K562 (cell line): ENCODE measurements around the gene PROK2. TPM values are rescaled to one million over a fixed set of nuclear protein-coding genes. Genes with fewer than 3 reads are reported as not detected.

ENCODE experiments used
- ATAC-seq: fragments of 200-7000 bp; cut with Tn5 transposase; 3 replicates; pipeline ENCODE4 v1.9.1; 2020; ENCODE audit warnings: moderate library complexity
- BruUV-seq: library from RNA; stranded (reverse); fragments of 400-500 nt; replicated peaks from 2 replicates; lab custom pipeline; 2021; lab: Mats Ljungman, UMichigan
- CTCF ChIA-PET: fragments of 300-600 bp; formaldehyde crosslinking; extraction: SDS; loops from one replicate; lab custom pipeline; 2021; ENCODE audit warnings: low intra/inter-chr PET ratio; lab: Yijun Ruan, JAX
- POLR2A ChIA-PET: fragments of 300-600, 350-650 bp; sonication (Branson Sonifier 250); formaldehyde crosslinking; extraction: SDS; loops from one replicate; lab custom pipeline; 2021; ENCODE audit warnings: antibody characterized with exemption, inconsistent platforms; lab: Yijun Ruan, JAX
- DNase-seq, 4 experiments: peaks; one replicate each; pipeline versions ENCODE4 v3.0.0 to v3.0.0-alpha.2; 2011 to 2018; ENCODE audit warnings: low spot score in 3 of 4, mixed read lengths in 3 of 4; ENCODE audit errors: extremely low read depth in 1 of 4
- FAIRE-seq: peaks from 2 replicates; lab custom pipeline; 2011; peaks lifted over from hg19 to GRCh38; lab: Jason Lieb, UNC
- H2AFZ ChIP-seq: 2 replicates; pipeline ENCODE4 v1.6.0; 2011; ENCODE audit warnings: low read depth, low read length, control low read depth, inconsistent platforms
- H3K27ac ChIP-seq: fragments of 200-600 bp; 3 replicates; pipeline ENCODE4 v1.8.0; 2011; ENCODE audit warnings: low read depth, mild to moderate bottlenecking, control low read depth, inconsistent platforms, low read length, moderate library complexity, mixed read lengths; ENCODE audit errors: extremely low read depth
- H3K27me3 ChIP-seq, 2 experiments: fragments of 300-600 bp in 1 of 2; 2 replicates in 1 of 2; 3 replicates in 1 of 2; pipeline versions ENCODE4 v1.6.0 to v1.8.0; 2011; ENCODE audit warnings: inconsistent platforms in 2 of 2, low read length in 2 of 2, mild to moderate bottlenecking in 1 of 2, mixed read lengths in 1 of 2, moderate library complexity in 1 of 2; ENCODE audit not compliant: control insufficient read depth in 2 of 2, insufficient read depth in 2 of 2
- H3K36me3 ChIP-seq: fragments of 300-600 bp; 3 replicates; pipeline ENCODE4 v1.8.0; 2011; ENCODE audit warnings: mild to moderate bottlenecking, low read length, inconsistent platforms; ENCODE audit not compliant: control insufficient read depth, insufficient read depth
- H3K4me1 ChIP-seq, 2 experiments: fragments of 200-600 bp in 1 of 2; replicated peaks in 1 of 2; 2 replicates in 1 of 2; 3 replicates in 1 of 2; pipeline versions ENCODE4 v1.5.1 to v1.8.0; 2011; ENCODE audit warnings: inconsistent platforms in 2 of 2, low read length in 2 of 2, mild to moderate bottlenecking in 1 of 2, mixed read lengths in 1 of 2, moderate library complexity in 1 of 2; ENCODE audit not compliant: control insufficient read depth in 2 of 2, insufficient read depth in 2 of 2
- H3K4me2 ChIP-seq: 2 replicates; pipeline ENCODE4 v1.6.1; 2011; ENCODE audit warnings: low read length, control low read depth, inconsistent platforms, mixed read lengths; ENCODE audit not compliant: insufficient read depth
- H3K4me3 ChIP-seq: fragments of 200-600 bp; sonication (generic), shearing (Covaris generic); 2 replicates; pipeline ENCODE4 v1.5.1; 2016; ENCODE audit warnings: control low read depth, inconsistent platforms
- H3K79me2 ChIP-seq: fragments of 200-600 bp; 3 replicates; pipeline ENCODE4 v1.8.0; 2011; ENCODE audit warnings: low read length, inconsistent platforms; ENCODE audit not compliant: control insufficient read depth, insufficient read depth
- H3K9ac ChIP-seq, 2 experiments: 2 replicates each; pipeline versions ENCODE4 v1.6.0 to v1.6.1; 2011; ENCODE audit warnings: low read depth in 2 of 2, low read length in 2 of 2, control low read depth in 1 of 2, inconsistent platforms in 1 of 2, mild to moderate bottlenecking in 1 of 2, mixed read lengths in 1 of 2; ENCODE audit not compliant: insufficient read depth in 1 of 2
- H3K9me1 ChIP-seq: one replicate; pipeline ENCODE4 v1.6.0; 2011; ENCODE audit warnings: inconsistent platforms, mild to moderate bottlenecking, low read length, moderate library complexity; ENCODE audit not compliant: control insufficient read depth, insufficient read depth
- H3K9me3 ChIP-seq: replicated peaks from 2 replicates; pipeline ENCODE4 v1.5.1; 2011; ENCODE audit warnings: low read depth, low read length, inconsistent platforms; ENCODE audit not compliant: control insufficient read depth, insufficient read depth
- H4K20me1 ChIP-seq: replicated peaks from 2 replicates; pipeline ENCODE4 v1.6.1; 2011; ENCODE audit warnings: low read length, inconsistent platforms, mixed read lengths; ENCODE audit not compliant: control insufficient read depth, insufficient read depth
- CAMTA2 ChIP-seq: fragments of 250-450 bp; sonication (Bioruptor Pico); conservative IDR thresholded peaks from 2 replicates; pipeline ENCODE4 v1.5.1; 2022
- RAD21 ChIP-seq, 2 experiments: fragments of 250-450 bp in 1 of 2; fragments of 450-650 bp in 1 of 2; sonication (Bioruptor Pico) in 1 of 2; formaldehyde crosslinking in 1 of 2; IDR thresholded peaks in 1 of 2; conservative IDR thresholded peaks in 1 of 2; 2 replicates each; pipeline versions ENCODE4 v1.4.0 to v1.8.0; 2020 to 2022; ENCODE audit warnings: mild to moderate bottlenecking in 2 of 2, moderate library complexity in 1 of 2
- SRSF1 ChIP-seq: fragments of 200-400 bp; formaldehyde crosslinking; IDR thresholded peaks from 2 replicates; pipeline ENCODE4 v1.6.1; 2017; ENCODE audit warnings: mild to moderate bottlenecking, low read depth, low read length, moderate library complexity
- THRAP3 ChIP-seq: fragments of 450-650 bp; IDR thresholded peaks from 2 replicates; pipeline ENCODE4 v1.6.1; 2016; ENCODE audit warnings: mild to moderate bottlenecking, inconsistent platforms, borderline replicate concordance
- ZNF77 ChIP-seq: fragments of 250-450 bp; sonication (Bioruptor Pico); IDR thresholded peaks from 2 replicates; pipeline ENCODE4 v1.5.0; 2020
- WGBS: fragments of 100-300 bp; shearing (Covaris generic); methylation state at CpG from one replicate; pipeline ENCODE4 v1.1.6; 2016; ENCODE audit warnings: low coverage, mixed read lengths; ENCODE audit not compliant: insufficient coverage; ENCODE audit errors: missing lambda C conversion rate; 5-methylcytosine and 5-hydroxymethylcytosine counted together
- in situ Hi-C: fragments of 300-500 bp; cut with MboI; formaldehyde crosslinking; loops from 4 replicates; pipeline ENCODE4 v1.15.0; 2018; ENCODE audit warnings: inconsistent platforms, mixed read lengths
- intact Hi-C: fragments of 100-400 bp; cut with micrococcal nuclease; formaldehyde crosslinking; loops from 2 replicates; pipeline ENCODE4 v1.14.2; 2022
- polyA plus RNA-seq, 8 experiments: library from polyadenylated mRNA; depleted of rRNA in 4 of 8; stranded (reverse) in 5 of 8; unstranded in 3 of 8; fragments of >200 nt; fragmentation: Nextera tagmentation in 2 of 8; fragmentation: Illumina TruSeq in 1 of 8; extraction: Ambion mirVana in 2 of 8; extraction: Trizol in 1 of 8; gene quantifications; 2 replicates each; pipeline versions ENCODE4 v1.2.1 to v1.2.3, GENCODE V29; 2011 to 2014; ENCODE audit warnings: inconsistent platforms in 1 of 8, missing spikeins in 1 of 8
- total RNA-seq, 7 experiments: library from RNA; depleted of rRNA in 6 of 7; stranded (reverse); fragments of >200 nt in 6 of 7; fragmentation: Illumina TruSeq in 2 of 7; extraction: Trizol in 2 of 7; gene quantifications; 2 replicates each; pipeline versions ENCODE4 v1.2.1 to v1.2.3, GENCODE V29; 2011 to 2021; ENCODE audit warnings: low replicate concordance in 1 of 7
- TF ChIP-seq, protein P1 (sequence below), 2 experiments: fragments of 450-650 bp in 1 of 2; sonication (generic) in 1 of 2; formaldehyde crosslinking; conservative IDR thresholded peaks; 2 replicates each; pipeline versions ENCODE4 v1.4.0 to v1.8.1; 2020 to 2022; ENCODE audit warnings: mild to moderate bottlenecking in 1 of 2, missing genetic modification reagents in 1 of 2
- TF ChIP-seq, protein P2 (sequence below): IDR thresholded peaks from 2 replicates; pipeline ENCODE4 v1.6.1; 2014; ENCODE audit warnings: antibody characterized with exemption
- TF ChIP-seq, protein P3 (sequence below): fragments of 250-450 bp; sonication (Bioruptor Pico); IDR thresholded peaks from 2 replicates; pipeline ENCODE4 v1.5.0; 2022; ENCODE audit warnings: mild to moderate bottlenecking

The PROK2 gene
- total and polyA plus RNA-seq, 9 of the 15 experiments (the other 6 are each of a cell fraction or from before 2014, with no cell fraction given), result 0.07 to 0.13 TPM; not detected in 7

DNA sequence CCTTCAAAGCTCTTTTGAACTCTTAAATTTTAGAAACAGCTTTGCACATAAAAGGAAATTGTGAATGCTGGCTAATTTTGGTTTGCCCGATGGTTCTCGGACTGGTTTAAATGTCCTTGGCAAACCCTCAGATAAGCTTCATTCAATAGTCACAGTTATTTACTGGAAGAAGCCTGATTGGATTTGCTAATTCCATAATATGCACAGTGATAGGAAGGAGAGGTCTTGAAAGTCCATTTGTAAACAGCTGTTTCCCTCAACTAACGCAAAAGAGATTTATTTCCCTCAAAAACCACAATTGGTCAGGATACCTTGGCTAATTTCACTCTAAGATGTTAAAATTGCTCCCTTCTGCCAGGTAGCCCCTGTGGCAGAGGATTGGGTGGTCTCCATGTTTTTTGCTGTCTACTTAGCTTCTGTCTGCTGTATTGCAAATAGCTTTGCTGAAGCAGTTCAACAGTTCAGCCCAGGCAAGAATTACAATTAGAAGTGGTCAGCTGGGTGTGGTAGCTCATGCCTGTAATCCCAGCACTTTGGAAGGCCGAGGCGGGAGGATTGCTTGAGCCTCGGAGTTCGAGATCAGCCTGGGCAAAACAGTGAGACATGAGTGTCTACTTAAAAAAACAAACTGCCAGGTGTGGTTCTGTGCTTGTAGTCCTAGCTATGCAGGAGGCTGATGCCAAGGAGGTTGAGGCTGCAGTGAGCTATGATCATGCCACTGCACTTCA is 30.6 kb upstream of the PROK2 start:
- ATAC-seq (no peak), DNase-seq (no peak), FAIRE-seq (no peak)
- Histone ChIP-seq H4K20me1 (no peaks in the 10 kb centered on the region), H3K9me1 (no peaks in the 10 kb centered on the region), H3K4me3 (no peak overlapping the region), H3K27me3 (peaks cover 4 to 5% of the 10 kb centered on the region in 2 experiments; a peak in 4 of 5 replicates), H3K4me2 (no peak overlapping the region), H3K27ac (no peak overlapping the region), H3K9me3 (no peaks in the 10 kb centered on the region), H3K79me2 (no peaks in the 10 kb centered on the region), H3K36me3 (no peaks in the 10 kb centered on the region), H2AFZ (no peak overlapping the region), H3K9ac (no peak overlapping the region), H3K4me1 (no peaks in the 10 kb centered on the region)
- ChIA-PET POLR2A (interaction anchor here (0.6 kb wide), 1 partner anchor 57 kb away, joined by 3 read pairs; no protein-coding TSS in a partner anchor), CTCF (no interaction called here)
- WGBS, result 3% methylated on average over 7 of the region's 7 CpGs
- TF ChIP-seq THRAP3, result no peak
- TF ChIP-seq, protein P1, sequence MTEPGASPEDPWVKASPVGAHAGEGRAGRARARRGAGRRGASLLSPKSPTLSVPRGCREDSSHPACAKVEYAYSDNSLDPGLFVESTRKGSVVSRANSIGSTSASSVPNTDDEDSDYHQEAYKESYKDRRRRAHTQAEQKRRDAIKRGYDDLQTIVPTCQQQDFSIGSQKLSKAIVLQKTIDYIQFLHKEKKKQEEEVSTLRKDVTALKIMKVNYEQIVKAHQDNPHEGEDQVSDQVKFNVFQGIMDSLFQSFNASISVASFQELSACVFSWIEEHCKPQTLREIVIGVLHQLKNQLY (CRISPR knock-in tag; conservative IDR thresholded peaks at IDR 0.05), result no peak
- TF ChIP-seq RAD21 (CRISPR knock-in tag; conservative IDR thresholded peaks at IDR 0.05 in 1 of 2, IDR thresholded peaks at IDR 0.05 in 1 of 2), result no peak
- TF ChIP-seq CAMTA2, result no peak
- no peak for TF ChIP-seq ZNF77
- TF ChIP-seq, protein P2, sequence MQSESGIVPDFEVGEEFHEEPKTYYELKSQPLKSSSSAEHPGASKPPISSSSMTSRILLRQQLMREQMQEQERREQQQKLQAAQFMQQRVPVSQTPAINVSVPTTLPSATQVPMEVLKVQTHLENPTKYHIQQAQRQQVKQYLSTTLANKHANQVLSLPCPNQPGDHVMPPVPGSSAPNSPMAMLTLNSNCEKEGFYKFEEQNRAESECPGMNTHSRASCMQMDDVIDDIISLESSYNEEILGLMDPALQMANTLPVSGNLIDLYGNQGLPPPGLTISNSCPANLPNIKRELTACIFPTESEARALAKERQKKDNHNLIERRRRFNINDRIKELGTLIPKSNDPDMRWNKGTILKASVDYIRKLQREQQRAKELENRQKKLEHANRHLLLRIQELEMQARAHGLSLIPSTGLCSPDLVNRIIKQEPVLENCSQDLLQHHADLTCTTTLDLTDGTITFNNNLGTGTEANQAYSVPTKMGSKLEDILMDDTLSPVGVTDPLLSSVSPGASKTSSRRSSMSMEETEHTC, result no peak
- TF ChIP-seq, protein P3, sequence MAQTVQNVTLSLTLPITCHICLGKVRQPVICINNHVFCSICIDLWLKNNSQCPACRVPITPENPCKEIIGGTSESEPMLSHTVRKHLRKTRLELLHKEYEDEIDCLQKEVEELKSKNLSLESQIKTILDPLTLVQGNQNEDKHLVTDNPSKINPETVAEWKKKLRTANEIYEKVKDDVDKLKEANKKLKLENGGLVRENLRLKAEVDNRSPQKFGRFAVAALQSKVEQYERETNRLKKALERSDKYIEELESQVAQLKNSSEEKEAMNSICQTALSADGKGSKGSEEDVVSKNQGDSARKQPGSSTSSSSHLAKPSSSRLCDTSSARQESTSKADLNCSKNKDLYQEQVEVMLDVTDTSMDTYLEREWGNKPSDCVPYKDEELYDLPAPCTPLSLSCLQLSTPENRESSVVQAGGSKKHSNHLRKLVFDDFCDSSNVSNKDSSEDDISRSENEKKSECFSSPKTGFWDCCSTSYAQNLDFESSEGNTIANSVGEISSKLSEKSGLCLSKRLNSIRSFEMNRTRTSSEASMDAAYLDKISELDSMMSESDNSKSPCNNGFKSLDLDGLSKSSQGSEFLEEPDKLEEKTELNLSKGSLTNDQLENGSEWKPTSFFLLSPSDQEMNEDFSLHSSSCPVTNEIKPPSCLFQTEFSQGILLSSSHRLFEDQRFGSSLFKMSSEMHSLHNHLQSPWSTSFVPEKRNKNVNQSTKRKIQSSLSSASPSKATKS (CRISPR knock-in tag), result no peak
- TF ChIP-seq SRSF1, result no peak
- in situ Hi-C loops (no loop called here), intact Hi-C loops (no loop called here)
- no TSS peak for BruUV-seq
